ENCODE data around the gene FAM180A.

- TF ChIP-seq, protein P1, sequence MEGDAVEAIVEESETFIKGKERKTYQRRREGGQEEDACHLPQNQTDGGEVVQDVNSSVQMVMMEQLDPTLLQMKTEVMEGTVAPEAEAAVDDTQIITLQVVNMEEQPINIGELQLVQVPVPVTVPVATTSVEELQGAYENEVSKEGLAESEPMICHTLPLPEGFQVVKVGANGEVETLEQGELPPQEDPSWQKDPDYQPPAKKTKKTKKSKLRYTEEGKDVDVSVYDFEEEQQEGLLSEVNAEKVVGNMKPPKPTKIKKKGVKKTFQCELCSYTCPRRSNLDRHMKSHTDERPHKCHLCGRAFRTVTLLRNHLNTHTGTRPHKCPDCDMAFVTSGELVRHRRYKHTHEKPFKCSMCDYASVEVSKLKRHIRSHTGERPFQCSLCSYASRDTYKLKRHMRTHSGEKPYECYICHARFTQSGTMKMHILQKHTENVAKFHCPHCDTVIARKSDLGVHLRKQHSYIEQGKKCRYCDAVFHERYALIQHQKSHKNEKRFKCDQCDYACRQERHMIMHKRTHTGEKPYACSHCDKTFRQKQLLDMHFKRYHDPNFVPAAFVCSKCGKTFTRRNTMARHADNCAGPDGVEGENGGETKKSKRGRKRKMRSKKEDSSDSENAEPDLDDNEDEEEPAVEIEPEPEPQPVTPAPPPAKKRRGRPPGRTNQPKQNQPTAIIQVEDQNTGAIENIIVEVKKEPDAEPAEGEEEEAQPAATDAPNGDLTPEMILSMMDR (IDR thresholded peaks at IDR 0.05): no peak
- TF ChIP-seq EZH2 (IDR thresholded peaks at IDR 0.05; ENCODE audit: borderline replicate concordance, insufficient read depth, low read depth, low read length, poor library complexity, severe bottlenecking): no peak
Measured at GRCh38 chr7:135707570-135707966, 41.0 kb downstream of the FAM180A start.

All from B cell (primary cell).